D341Med (cell line): ENCODE data around the gene ATP10B.

Experiments
- DNase-seq: peaks from one replicate; pipeline ENCODE4 v3.0.0; 2012; ENCODE audit warnings: low spot score

The ATP10B gene

GRCh38 chr5:160548949-160549645, 302.9 kb downstream of the ATP10B start:
- no peak for DNase-seq

GRCh38 chr5:160547872-160548271, 304.1 kb downstream of the ATP10B start:
- DNase-seq = no peak

- DNase-seq = no peak
Measured at GRCh38 chr5:160547061-160547460, 304.9 kb downstream of the ATP10B start.

GRCh38 chr5:160545832-160546231, 306.2 kb downstream of the ATP10B start:
- DNase-seq = no peak

GRCh38 chr5:160543395-160543794, 308.6 kb downstream of the ATP10B start:
- no peak for DNase-seq

GRCh38 chr5:160542840-160543239, 309.2 kb downstream of the ATP10B start:
- DNase-seq = no peak

GRCh38 chr5:160542281-160542680, 309.7 kb downstream of the ATP10B start:
- no peak for DNase-seq

- no peak for DNase-seq
Measured at GRCh38 chr5:160539431-160539830, 312.6 kb downstream of the ATP10B start.

- DNase-seq = no peak
Measured at GRCh38 chr5:160537940-160538339, 314.1 kb downstream of the ATP10B start.

- DNase-seq = no peak
Measured at GRCh38 chr5:160537116-160537515, 314.9 kb downstream of the ATP10B start.

GRCh38 chr5:160534914-160535313, 317.1 kb downstream of the ATP10B start:
- no peak for DNase-seq

GRCh38 chr5:160534125-160534524, 317.9 kb downstream of the ATP10B start:
- no peak for DNase-seq

GRCh38 chr5:160525471-160526261, 326.3 kb downstream of the ATP10B start:
- DNase-seq = no peak

- no peak for DNase-seq
Measured at GRCh38 chr5:160524827-160525226, 327.2 kb downstream of the ATP10B start.

- DNase-seq = no peak
Measured at GRCh38 chr5:160523502-160524163, 328.4 kb downstream of the ATP10B start.

GRCh38 chr5:160521392-160521663, 330.7 kb downstream of the ATP10B start:
- no peak for DNase-seq

GRCh38 chr5:160520609-160521391, 331.2 kb downstream of the ATP10B start:
- DNase-seq = no peak

- no peak for DNase-seq
Measured at GRCh38 chr5:160516696-160517530, 335.1 kb downstream of the ATP10B start.

GRCh38 chr5:160514866-160515265, 337.1 kb downstream of the ATP10B start:
- no peak for DNase-seq

- no peak for DNase-seq
Measured at GRCh38 chr5:160514191-160514590, 337.8 kb downstream of the ATP10B start.

- DNase-seq = no peak
Measured at GRCh38 chr5:160513485-160513884, 338.5 kb downstream of the ATP10B start.
